Small intestine (tissue), 7 donors: ENCODE measurements around the gene SOX9. TPM values are rescaled to one million over a fixed set of nuclear protein-coding genes. Genes with fewer than 3 reads are reported as not detected.
"Not testable (repeated sequence)": the region's sequence is repeated elsewhere in the genome, so short reads cannot be mapped to it uniquely, and the experiment has no call there.

Experiments
- DNase-seq, 2 donors: peaks; one replicate each; pipeline versions ENCODE4 v3.0.0 to v3.0.0-alpha.2; 2013
- FAIRE-seq: peaks from 2 replicates; lab custom pipeline; 2012; peaks lifted over from hg19 to GRCh38; lab: Jason Lieb, UNC
- H3K27ac ChIP-seq, 3 donors: one replicate each; pipeline ENCODE4 v1.5.1; 2013; ENCODE audit warnings: low read length in 2 of 3, mild to moderate bottlenecking in 2 of 3, control low read depth in 1 of 3, inconsistent platforms in 1 of 3, low read depth in 1 of 3, moderate library complexity in 1 of 3
- H3K27me3 ChIP-seq, 3 donors: one replicate each; pipeline ENCODE4 v1.6.1; 2013; ENCODE audit warnings: low read length in 3 of 3, inconsistent platforms in 1 of 3; ENCODE audit not compliant: control insufficient read depth in 3 of 3, insufficient read depth in 3 of 3
- H3K36me3 ChIP-seq, 3 donors: one replicate each; pipeline ENCODE4 v1.6.1; 2013; ENCODE audit warnings: low read length in 3 of 3, inconsistent platforms in 1 of 3, low read depth in 1 of 3, mild to moderate bottlenecking in 1 of 3, moderate library complexity in 1 of 3; ENCODE audit not compliant: control insufficient read depth in 3 of 3, insufficient read depth in 2 of 3
- H3K4me1 ChIP-seq, 3 donors: one replicate each; pipeline ENCODE4 v1.6.1; 2013; ENCODE audit warnings: low read length in 2 of 3, inconsistent platforms in 1 of 3, low read depth in 1 of 3, mild to moderate bottlenecking in 1 of 3, moderate library complexity in 1 of 3; ENCODE audit not compliant: control insufficient read depth in 3 of 3, insufficient read depth in 2 of 3
- H3K4me3 ChIP-seq, 3 donors: one replicate each; pipeline ENCODE4 v1.5.1; 2013; ENCODE audit warnings: low read length in 3 of 3, control low read depth in 1 of 3, inconsistent platforms in 1 of 3, low read depth in 1 of 3, mild to moderate bottlenecking in 1 of 3, moderate library complexity in 1 of 3
- H3K9me3 ChIP-seq, 2 donors: one replicate each; pipeline ENCODE4 v1.6.1; 2013; ENCODE audit warnings: low read depth in 1 of 2, low read length in 1 of 2; ENCODE audit not compliant: control insufficient read depth in 2 of 2, insufficient read depth in 1 of 2
- WGBS, 3 donors: extraction: QIAGEN DNeasy Blood & Tissue Kit; methylation state at CpG; one replicate each; pipeline ENCODE4 v1.1.7; 2013; 5-methylcytosine and 5-hydroxymethylcytosine counted together
- polyA plus RNA-seq, 4 donors: library from polyadenylated mRNA; stranded (reverse) in 3 of 4; unstranded in 1 of 4; fragments of 200-250 nt in 3 of 4; fragments of 120-200 nt in 1 of 4; gene quantifications; one replicate each; pipeline versions ENCODE4 v1.2.1 to v1.2.3, GENCODE V29; 2013
- donor health status: healthy with polysubstance abuse.
- donor health status: control.
- donor health status: control.
- donor health status: Bipolar disorder and iron deficiency.
- donor health status: healthy.

Gene SOX9
- polyA plus RNA-seq, 4 donors: 3.0 to 45.6 (median 13.3) TPM

- Histone ChIP-seq H3K27me3 (no peaks in the 10 kb centered on the region), H3K27ac (no peak overlapping the region), H3K36me3 (no peaks in the 10 kb centered on the region), H3K4me1 (peaks cover 0 to 16% (median 0%) of the 10 kb centered on the region in 3 donors), H3K4me3 (no peak overlapping the region), H3K9me3 (no peaks in the 10 kb centered on the region)
- no peak for FAIRE-seq
- no peak for DNase-seq
- 91 to 100% (median 92%) methylated on average over 1 of the region's 1 CpG for WGBS, 3 donors
These were observed 18.4 kb downstream of the SOX9 start for GRCh38 chr17:72139212-72139611.

GRCh38 chr17:72141336-72141735 lies 20.5 kb downstream of the SOX9 start:
- WGBS, 3 donors: 74 to 90% (median 87%) methylated on average over 7 of the region's 7 CpGs
- H3K9me3 ChIP-seq: no peaks in the 10 kb centered on the region
- H3K4me3 ChIP-seq: no peak overlapping the region
- FAIRE-seq: no peak
- H3K4me1 ChIP-seq: peaks cover 0 to 16% (median 0%) of the 10 kb centered on the region in 3 donors
- no peak overlapping the region for H3K27ac ChIP-seq
- DNase-seq: no peak
- no peaks in the 10 kb centered on the region for H3K27me3 ChIP-seq
- H3K36me3 ChIP-seq: no peaks in the 10 kb centered on the region

GRCh38 chr17:72142097-72142496 lies 21.3 kb downstream of the SOX9 start:
- H3K27ac ChIP-seq, H3K36me3 ChIP-seq, H3K4me3 ChIP-seq, DNase-seq, FAIRE-seq, H3K27me3 ChIP-seq, H3K9me3 ChIP-seq: not testable (repeated sequence)
- WGBS, 3 donors: 94 to 97% (median 96%) methylated on average over 11 of the region's 11 CpGs
- H3K4me1 ChIP-seq: peaks cover 0 to 16% (median 0%) of the 10 kb centered on the region in 3 donors

GRCh38 chr17:72142614-72143013 lies 21.8 kb downstream of the SOX9 start:
- H3K36me3 ChIP-seq: no peaks in the 10 kb centered on the region
- H3K4me3 ChIP-seq: no peak overlapping the region
- no peak overlapping the region for H3K27ac ChIP-seq
- H3K27me3 ChIP-seq: peaks cover 0 to 1% (median 0%) of the 10 kb centered on the region in 3 donors
- FAIRE-seq: no peak
- H3K9me3 ChIP-seq: no peaks in the 10 kb centered on the region
- peaks cover 0 to 16% (median 0%) of the 10 kb centered on the region in 3 donors for H3K4me1 ChIP-seq
- no peak for DNase-seq
- WGBS, 3 donors: 87 to 98% (median 87%) methylated on average over 2 of the region's 2 CpGs

- Histone ChIP-seq H3K4me3 (no peak overlapping the region), H3K4me1 (peaks cover 0 to 16% (median 0%) of the 10 kb centered on the region in 3 donors), H3K27ac (peak overlapping the region in 1 of 3 donors; percentile 38), H3K9me3 (no peaks in the 10 kb centered on the region), H3K36me3 (no peaks in the 10 kb centered on the region), H3K27me3 (peaks cover 0 to 2% (median 0%) of the 10 kb centered on the region in 3 donors)
- WGBS, 3 donors: 14 to 50% (median 34%) methylated on average over 5 of the region's 5 CpGs
- no peak for FAIRE-seq
- peak; percentile 64 to 75 for DNase-seq
These were observed 22.4 kb downstream of the SOX9 start for GRCh38 chr17:72143245-72143644.

- FAIRE-seq: no peak
- Histone ChIP-seq H3K4me1 (peaks cover 0 to 16% (median 0%) of the 10 kb centered on the region in 3 donors), H3K27ac (no peak overlapping the region), H3K9me3 (no peaks in the 10 kb centered on the region), H3K4me3 (no peak overlapping the region), H3K36me3 (no peaks in the 10 kb centered on the region), H3K27me3 (peaks cover 0 to 2% (median 0%) of the 10 kb centered on the region in 3 donors)
- WGBS, 3 donors: 66 to 91% (median 74%) methylated on average over 2 of the region's 2 CpGs
- DNase-seq: no peak
These were observed 23.3 kb downstream of the SOX9 start for GRCh38 chr17:72144101-72144500.

- Histone ChIP-seq H3K27me3 (peaks cover 0 to 2% (median 0%) of the 10 kb centered on the region in 3 donors), H3K4me1 (peaks cover 0 to 16% (median 0%) of the 10 kb centered on the region in 3 donors), H3K36me3 (no peaks in the 10 kb centered on the region), H3K9me3 (no peaks in the 10 kb centered on the region), H3K4me3 (no peak overlapping the region), H3K27ac (no peak overlapping the region)
- FAIRE-seq (no peak), DNase-seq (no peak)
- 92 to 95% (median 92%) methylated on average over 3 of the region's 3 CpGs for WGBS, 3 donors
These were observed 24.7 kb downstream of the SOX9 start for GRCh38 chr17:72145562-72145961.

- DNase-seq (no peak), FAIRE-seq (no peak)
- no peak overlapping the region for H3K4me3 ChIP-seq
- 85 to 92% (median 87%) methylated on average over 2 of the region's 2 CpGs for WGBS, 3 donors
- H3K9me3 ChIP-seq: no peaks in the 10 kb centered on the region
- H3K27ac ChIP-seq: no peak overlapping the region
- H3K36me3 ChIP-seq: no peaks in the 10 kb centered on the region
- H3K27me3 ChIP-seq: peaks cover 0 to 2% (median 0%) of the 10 kb centered on the region in 3 donors
- H3K4me1 ChIP-seq: peaks cover 0 to 16% (median 0%) of the 10 kb centered on the region in 3 donors
These were observed 25.1 kb downstream of the SOX9 start for GRCh38 chr17:72145962-72146361.

- H3K36me3 ChIP-seq: no peaks in the 10 kb centered on the region
- FAIRE-seq: no peak
- H3K9me3 ChIP-seq: no peaks in the 10 kb centered on the region
- H3K27me3 ChIP-seq: peaks cover 0 to 2% (median 0%) of the 10 kb centered on the region in 3 donors
- 80 to 89% (median 80%) methylated on average over 2 of the region's 2 CpGs for WGBS, 3 donors
- H3K4me3 ChIP-seq: no peak overlapping the region
- DNase-seq: no peak
- H3K27ac ChIP-seq: no peak overlapping the region
- peaks cover 0 to 16% (median 0%) of the 10 kb centered on the region in 3 donors for H3K4me1 ChIP-seq
These were observed 25.6 kb downstream of the SOX9 start for GRCh38 chr17:72146371-72146770.
